CD4-positive, alpha-beta T cell (primary cell): ENCODE measurements around the gene ADAMTS7. TPM values are rescaled to one million over a fixed set of nuclear protein-coding genes. Genes with fewer than 3 reads are reported as not detected.
"Not testable (repeated sequence)": the region's sequence is repeated elsewhere in the genome, so short reads cannot be mapped to it uniquely, and the experiment has no call there.

Experiments used
- ATAC-seq: fragments of 200-7000 bp; cut with Tn5 transposase; one replicate; pipeline ENCODE4 v1.10.0; 2022; ENCODE audit warnings: mild to moderate bottlenecking; ENCODE audit not compliant: poor library complexity
- CTCF ChIA-PET: fragments of 350-600 bp; sonication (Branson Sonifier 250); formaldehyde crosslinking; loops from one replicate; lab custom pipeline; 2021; ENCODE audit warnings: antibody characterized with exemption, inconsistent platforms; lab: Charles Lee
- POLR2A ChIA-PET: fragments of 350-600 bp; sonication (Branson Sonifier 250); formaldehyde crosslinking; loops from one replicate; lab custom pipeline; 2021; ENCODE audit warnings: antibody characterized with exemption, inconsistent platforms; lab: Charles Lee
- DNase-seq, 14 experiments: peaks; one replicate each; pipeline ENCODE4 v3.0.0-alpha.2; 2013 to 2020; ENCODE audit warnings: mixed read lengths in 2 of 14
- H3K27ac ChIP-seq, 2 donors: one replicate each; pipeline versions ENCODE4 v1.5.1 to v1.7.0; 2013; ENCODE audit warnings: low read length in 2 of 2, low read depth in 1 of 2, mild to moderate bottlenecking in 1 of 2
- H3K27me3 ChIP-seq, 2 experiments: 1 replicate in 1 of 2; 2 replicates in 1 of 2; pipeline versions ENCODE4 v1.6.1 to v1.7.0; 2013; ENCODE audit warnings: low read length in 2 of 2, control low read depth in 1 of 2, mild to moderate bottlenecking in 1 of 2, moderate library complexity in 1 of 2; ENCODE audit not compliant: insufficient read depth in 2 of 2, control insufficient read depth in 1 of 2
- H3K36me3 ChIP-seq: one replicate; pipeline ENCODE4 v1.6.1; 2013; ENCODE audit warnings: low read length, control low read depth; ENCODE audit not compliant: insufficient read depth
- H3K4me1 ChIP-seq: one replicate; pipeline ENCODE4 v1.6.1; 2013; ENCODE audit warnings: low read length, control low read depth; ENCODE audit not compliant: insufficient read depth
- H3K4me3 ChIP-seq: one replicate; pipeline ENCODE4 v1.5.1; 2013; ENCODE audit warnings: mild to moderate bottlenecking, low read length, moderate library complexity
- H3K9me3 ChIP-seq, 2 experiments: 1 replicate in 1 of 2; 2 replicates in 1 of 2; pipeline versions ENCODE4 v1.6.1 to v1.7.0; 2013; ENCODE audit warnings: low read length in 2 of 2, mild to moderate bottlenecking in 2 of 2, control low read depth in 1 of 2, moderate library complexity in 1 of 2; ENCODE audit not compliant: control insufficient read depth in 1 of 2, insufficient read depth in 1 of 2
- H3K27ac Mint-ChIP-seq: one replicate; pipeline ENCODE4 v1.8.0; 2020; ENCODE audit warnings: mixed read lengths
- H3K27me3 Mint-ChIP-seq: one replicate; pipeline ENCODE4 v1.8.0; 2021; ENCODE audit warnings: mixed read lengths
- H3K36me3 Mint-ChIP-seq: one replicate; pipeline ENCODE4 v1.8.0; 2021; ENCODE audit warnings: low read depth, mixed read lengths
- H3K4me1 Mint-ChIP-seq: one replicate; pipeline ENCODE4 v1.8.0; 2021; ENCODE audit warnings: low read depth, mixed read lengths
- H3K4me3 Mint-ChIP-seq: one replicate; pipeline ENCODE4 v1.8.0; 2020; ENCODE audit warnings: mild to moderate bottlenecking, mixed read lengths
- H3K9me3 Mint-ChIP-seq: one replicate; pipeline ENCODE4 v1.8.0; 2020; ENCODE audit warnings: mixed read lengths
- intact Hi-C, 2 experiments: fragments of 100-400 bp; cut with DNase I in 1 of 2; cut with micrococcal nuclease in 1 of 2; formaldehyde crosslinking; loops; one replicate each; pipeline versions ENCODE4 v1.15.1 to v1.9.0; 2023 to 2025; cut with DNase I, micrococcal nuclease
- total RNA-seq, 174 experiments: library from RNA in 2 of 174; stranded (reverse) in 2 of 174; gene quantifications; one replicate each; pipeline ENCODE4 v1.2.3 and lab custom pipeline; 2021 to 2026
- TF ChIP-seq, protein P1 (sequence below): fragments of 200-600 bp; IDR thresholded peaks from one replicate; pipeline ENCODE4 v1.8.0; 2022; ENCODE audit warnings: antibody characterized with exemption, mild to moderate bottlenecking

ADAMTS7 gene
- total RNA-seq, 2 experiments from 2014 or later: 0.11 to 0.30 TPM

- H3K4me1 ChIP-seq, H3K4me1 Mint-ChIP-seq, H3K27ac ChIP-seq, ATAC-seq, CTCF ChIA-PET, intact Hi-C loops, H3K9me3 Mint-ChIP-seq, POLR2A ChIA-PET, H3K36me3 ChIP-seq, H3K4me3 ChIP-seq, H3K27me3 ChIP-seq, H3K4me3 Mint-ChIP-seq, DNase-seq, H3K36me3 Mint-ChIP-seq, H3K27ac Mint-ChIP-seq, H3K27me3 Mint-ChIP-seq, H3K9me3 ChIP-seq: not testable (repeated sequence)
Observed at GRCh38 chr15:78779975-78780374, 31.3 kb downstream of the ADAMTS7 start.

- H3K4me3 ChIP-seq, H3K9me3 Mint-ChIP-seq, H3K27ac Mint-ChIP-seq, H3K4me3 Mint-ChIP-seq, ATAC-seq, DNase-seq, H3K4me1 Mint-ChIP-seq, H3K9me3 ChIP-seq, H3K27me3 Mint-ChIP-seq, H3K36me3 Mint-ChIP-seq, H3K27me3 ChIP-seq, H3K4me1 ChIP-seq, H3K27ac ChIP-seq, H3K36me3 ChIP-seq, CTCF ChIA-PET, intact Hi-C loops, POLR2A ChIA-PET: not testable (repeated sequence)
Observed at GRCh38 chr15:78779176-78779785, 32.0 kb downstream of the ADAMTS7 start.

- TF ChIP-seq, protein P1, sequence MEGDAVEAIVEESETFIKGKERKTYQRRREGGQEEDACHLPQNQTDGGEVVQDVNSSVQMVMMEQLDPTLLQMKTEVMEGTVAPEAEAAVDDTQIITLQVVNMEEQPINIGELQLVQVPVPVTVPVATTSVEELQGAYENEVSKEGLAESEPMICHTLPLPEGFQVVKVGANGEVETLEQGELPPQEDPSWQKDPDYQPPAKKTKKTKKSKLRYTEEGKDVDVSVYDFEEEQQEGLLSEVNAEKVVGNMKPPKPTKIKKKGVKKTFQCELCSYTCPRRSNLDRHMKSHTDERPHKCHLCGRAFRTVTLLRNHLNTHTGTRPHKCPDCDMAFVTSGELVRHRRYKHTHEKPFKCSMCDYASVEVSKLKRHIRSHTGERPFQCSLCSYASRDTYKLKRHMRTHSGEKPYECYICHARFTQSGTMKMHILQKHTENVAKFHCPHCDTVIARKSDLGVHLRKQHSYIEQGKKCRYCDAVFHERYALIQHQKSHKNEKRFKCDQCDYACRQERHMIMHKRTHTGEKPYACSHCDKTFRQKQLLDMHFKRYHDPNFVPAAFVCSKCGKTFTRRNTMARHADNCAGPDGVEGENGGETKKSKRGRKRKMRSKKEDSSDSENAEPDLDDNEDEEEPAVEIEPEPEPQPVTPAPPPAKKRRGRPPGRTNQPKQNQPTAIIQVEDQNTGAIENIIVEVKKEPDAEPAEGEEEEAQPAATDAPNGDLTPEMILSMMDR: no peak
- H3K27me3 Mint-ChIP-seq: no peaks in the 10 kb centered on the region
- ATAC-seq: no peak
- ChIA-PET POLR2A (no interaction called here), CTCF (no interaction called here)
- intact Hi-C loops: no loop called here
- H3K9me3 ChIP-seq: no peaks in the 10 kb centered on the region
- H3K4me1 Mint-ChIP-seq: no peaks in the 10 kb centered on the region
- no peak overlapping the region for H3K27ac ChIP-seq
- H3K27me3 ChIP-seq: no peaks in the 10 kb centered on the region
- H3K4me1 ChIP-seq: no peaks in the 10 kb centered on the region
- H3K36me3 Mint-ChIP-seq: no peaks in the 10 kb centered on the region
- H3K36me3 ChIP-seq: no peaks in the 10 kb centered on the region
- no peak for DNase-seq
- H3K4me3 Mint-ChIP-seq: no peak overlapping the region
- H3K27ac Mint-ChIP-seq: no peak overlapping the region
- no peaks in the 10 kb centered on the region for H3K9me3 Mint-ChIP-seq
- H3K4me3 ChIP-seq: no peak overlapping the region
Observed at GRCh38 chr15:78778422-78778821, 32.8 kb downstream of the ADAMTS7 start.

DNA sequence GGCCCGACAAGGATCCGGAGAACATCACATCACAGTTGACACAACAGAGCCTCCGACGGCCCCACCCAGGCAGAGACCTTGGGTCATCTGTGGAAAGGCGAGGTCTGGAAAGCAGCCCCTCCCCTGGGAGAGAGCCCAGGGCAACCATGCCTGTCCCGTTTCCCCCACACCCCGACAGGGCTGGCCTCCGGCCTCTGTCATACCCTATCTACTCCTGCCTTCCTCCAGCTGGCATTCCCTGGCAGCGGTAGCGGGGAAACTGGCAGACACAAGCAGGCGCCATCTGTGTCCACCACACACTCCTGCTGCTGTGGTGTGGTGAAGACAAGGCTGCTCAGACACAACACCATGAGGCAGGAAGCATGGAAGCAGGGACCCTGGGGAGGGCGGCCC lies 33.3 kb downstream of the ADAMTS7 start:
- H3K4me1 Mint-ChIP-seq, H3K27me3 Mint-ChIP-seq, intact Hi-C loops, DNase-seq, H3K27ac Mint-ChIP-seq, H3K36me3 ChIP-seq, POLR2A ChIA-PET, H3K9me3 Mint-ChIP-seq, H3K27me3 ChIP-seq, H3K4me3 Mint-ChIP-seq, H3K9me3 ChIP-seq, H3K4me1 ChIP-seq, ATAC-seq, H3K27ac ChIP-seq, H3K4me3 ChIP-seq, CTCF ChIA-PET, H3K36me3 Mint-ChIP-seq: not testable (repeated sequence)

GRCh38 chr15:78777290-78777952 lies 33.8 kb downstream of the ADAMTS7 start:
- H3K4me1 ChIP-seq, ATAC-seq, H3K9me3 Mint-ChIP-seq, H3K9me3 ChIP-seq, H3K4me1 Mint-ChIP-seq, H3K27me3 ChIP-seq, CTCF ChIA-PET, H3K36me3 ChIP-seq, intact Hi-C loops, H3K36me3 Mint-ChIP-seq, H3K4me3 Mint-ChIP-seq, H3K27me3 Mint-ChIP-seq, H3K4me3 ChIP-seq, POLR2A ChIA-PET, DNase-seq, H3K27ac Mint-ChIP-seq, H3K27ac ChIP-seq: not testable (repeated sequence)

DNA sequence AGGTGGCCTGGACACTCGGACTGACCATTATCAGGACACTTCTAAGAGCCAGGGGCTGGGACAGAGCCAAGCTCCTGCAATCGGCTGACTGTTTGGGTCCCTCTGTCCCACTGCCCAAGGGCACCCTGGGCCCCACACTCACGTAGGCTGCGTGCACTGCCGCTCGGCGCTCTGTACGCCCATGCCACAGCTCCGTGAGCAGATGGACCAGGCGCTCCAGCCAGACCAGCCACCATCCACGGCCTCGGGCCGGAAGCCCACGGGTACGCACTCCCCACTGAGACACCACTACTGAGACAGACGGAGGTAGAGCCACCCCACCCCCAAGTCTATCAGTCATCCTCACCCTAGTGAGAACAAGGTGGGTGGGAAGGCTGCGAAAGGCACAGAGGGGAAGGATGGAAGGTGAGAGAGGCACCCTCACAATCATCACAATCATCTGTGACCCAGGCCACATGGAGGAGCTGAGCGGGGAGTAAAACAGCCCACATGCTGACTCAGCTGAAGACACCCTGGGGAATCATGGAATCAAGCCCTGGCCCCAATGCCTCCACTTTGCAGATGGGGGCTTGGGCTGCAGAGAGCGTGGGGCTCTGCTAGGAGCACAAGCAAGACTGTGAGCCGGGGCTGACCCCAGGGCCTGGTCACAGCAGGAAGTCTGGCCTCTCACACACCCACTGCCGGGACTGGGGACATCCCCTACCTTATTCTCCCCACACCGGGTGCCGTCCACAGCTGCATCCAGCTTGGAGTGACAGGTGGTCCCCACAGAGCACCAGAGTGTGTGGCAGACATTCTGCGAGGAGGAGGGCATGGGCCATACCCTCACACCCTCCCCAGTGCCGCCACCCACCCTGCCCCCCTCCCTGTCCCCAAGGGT lies 35.0 kb downstream of the ADAMTS7 start:
- H3K27me3 Mint-ChIP-seq, H3K9me3 ChIP-seq, H3K27ac ChIP-seq, H3K4me3 ChIP-seq, H3K36me3 Mint-ChIP-seq, ATAC-seq, H3K27ac Mint-ChIP-seq, intact Hi-C loops, H3K9me3 Mint-ChIP-seq, H3K4me1 Mint-ChIP-seq, H3K4me3 Mint-ChIP-seq, POLR2A ChIA-PET, H3K36me3 ChIP-seq, H3K27me3 ChIP-seq, CTCF ChIA-PET, DNase-seq, H3K4me1 ChIP-seq: not testable (repeated sequence)
